A673 (cell line): ENCODE results near the gene ACVR1B. TPM values are rescaled to one million over a fixed set of nuclear protein-coding genes. Genes with fewer than 3 reads are reported as not detected.

Source experiments
- BruUV-seq: library from RNA; stranded (reverse); fragments of 400-500 nt; replicated peaks from 2 replicates; lab custom pipeline; 2021; lab: Mats Ljungman, UMichigan
- CTCF ChIA-PET: fragments of 300-600 bp; sonication (Branson Sonifier 250); formaldehyde crosslinking; loops from one replicate; lab custom pipeline; 2022; ENCODE audit warnings: antibody characterized with exemption; lab: Charles Lee
- POLR2A ChIA-PET: fragments of 300-600 bp; sonication (Branson Sonifier 250); formaldehyde crosslinking; loops from one replicate; lab custom pipeline; 2022; ENCODE audit warnings: antibody characterized with exemption; ENCODE audit not compliant: low non-redundant PET; lab: Charles Lee
- DNase-seq: peaks from one replicate; pipeline ENCODE4 v3.0.0-alpha.2; 2015; ENCODE audit warnings: low spot score
- H3K27ac ChIP-seq: fragments of 200-600 bp; sonication (generic); 2 replicates; pipeline ENCODE4 v1.5.1; 2016; ENCODE audit warnings: mixed run types, low read depth, mild to moderate bottlenecking, mixed read lengths, antibody characterized with exemption, low read length; ENCODE audit not compliant: poor library complexity, severe bottlenecking
- H3K27me3 ChIP-seq: fragments of 200-600 bp; sonication (generic); replicated peaks from 2 replicates; pipeline ENCODE4 v1.6.1; 2017; ENCODE audit warnings: mixed run types, low read depth, mild to moderate bottlenecking, mixed read lengths, antibody characterized with exemption, low read length; ENCODE audit not compliant: insufficient read depth, poor library complexity
- H3K36me3 ChIP-seq: fragments of 200-600 bp; sonication (generic); 2 replicates; pipeline ENCODE4 v1.6.1; 2016; ENCODE audit warnings: mixed run types, mild to moderate bottlenecking, mixed read lengths, antibody characterized with exemption, low read length; ENCODE audit not compliant: insufficient read depth, poor library complexity, severe bottlenecking
- H3K4me1 ChIP-seq: fragments of 200-600 bp; sonication (generic); 2 replicates; pipeline ENCODE4 v1.6.1; 2017; ENCODE audit warnings: mixed run types, mild to moderate bottlenecking, mixed read lengths, antibody characterized with exemption, low read length; ENCODE audit not compliant: insufficient read depth, poor library complexity, severe bottlenecking
- H3K4me3 ChIP-seq: fragments of 200-600 bp; sonication (generic); 2 replicates; pipeline ENCODE4 v1.5.1; 2016; ENCODE audit warnings: low read depth, mixed run types, mild to moderate bottlenecking, mixed read lengths, low read length; ENCODE audit not compliant: poor library complexity, severe bottlenecking
- H3K9me3 ChIP-seq: fragments of 200-600 bp; sonication (generic); 2 replicates; pipeline ENCODE4 v1.6.1; 2016; ENCODE audit warnings: mixed run types, low read depth, mild to moderate bottlenecking, mixed read lengths, antibody characterized with exemption, low read length; ENCODE audit not compliant: poor library complexity, severe bottlenecking
- EZH2 ChIP-seq: fragments of 200-600 bp; sonication (generic); IDR thresholded peaks from 2 replicates; pipeline ENCODE4 v1.6.1; 2017; ENCODE audit warnings: borderline replicate concordance, low read depth, mild to moderate bottlenecking, mixed read lengths, antibody characterized with exemption, low read length; ENCODE audit not compliant: poor library complexity, severe bottlenecking
- intact Hi-C: fragments of 100-400 bp; cut with micrococcal nuclease; formaldehyde crosslinking; loops from one replicate; pipeline ENCODE4 v1.10.0; 2022; ENCODE audit not compliant: unreplicated experiment
- total RNA-seq: library from RNA; stranded (reverse); gene quantifications from 2 replicates; pipeline ENCODE4 v1.2.3, GENCODE V29; 2021
- TF ChIP-seq, protein P1 (sequence below): fragments of 300-800, 200-600 bp; sonication (generic); conservative IDR thresholded peaks from 2 replicates; pipeline ENCODE4 v1.5.1; 2017; ENCODE audit warnings: low read depth, mild to moderate bottlenecking, antibody characterized with exemption, low read length, moderate library complexity, mixed read lengths

Gene ACVR1B
- total RNA-seq, 1 experiment from 2014 or later = 27.4 TPM

DNA sequence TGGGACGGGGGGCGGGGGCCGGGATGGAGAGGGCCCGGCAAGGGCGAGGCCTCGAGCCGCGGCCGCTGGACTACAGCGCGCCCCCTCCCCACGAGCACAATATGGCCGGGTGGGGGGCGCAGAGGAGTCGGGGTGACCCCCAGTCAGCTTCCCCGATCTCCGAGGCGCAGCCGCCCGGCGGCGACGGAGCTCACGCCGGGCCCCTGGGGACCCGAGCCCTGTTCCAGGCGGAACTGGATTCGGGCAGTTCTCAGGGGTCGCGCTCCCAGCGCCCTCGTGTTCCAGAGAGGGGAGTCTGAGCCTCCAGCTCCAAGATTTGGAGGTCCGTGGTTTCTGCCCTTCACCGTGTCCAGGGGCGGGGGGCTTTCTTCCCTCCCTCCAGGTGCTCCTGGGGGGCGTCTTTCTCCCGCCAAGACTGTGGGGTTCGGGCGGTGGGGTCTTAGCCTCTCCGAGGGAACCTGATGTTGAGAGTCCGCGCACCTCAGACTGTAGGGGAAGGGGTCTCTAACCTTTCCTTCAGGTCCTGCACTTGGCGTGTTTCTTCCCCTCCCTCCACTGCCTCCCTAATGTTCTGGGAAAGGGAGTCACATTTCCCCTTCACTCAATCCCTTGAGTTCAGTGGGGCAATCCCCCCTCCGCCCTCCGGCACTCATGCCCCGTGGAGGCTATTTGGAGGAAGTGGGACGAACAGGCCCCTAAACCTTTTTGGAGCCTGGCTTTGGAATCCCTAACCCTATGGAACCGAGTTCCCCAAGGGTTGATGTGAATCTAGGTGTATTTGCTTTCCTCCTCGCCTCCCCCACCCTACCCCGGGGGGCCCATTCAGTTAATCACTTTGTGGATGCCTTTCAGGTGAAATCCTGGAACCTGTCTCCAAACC is 584 bp downstream of the ACVR1B start:
- peak overlapping the region; percentile 96 for H3K4me3 ChIP-seq
- DNase-seq = no peak
- TF ChIP-seq, protein P1, sequence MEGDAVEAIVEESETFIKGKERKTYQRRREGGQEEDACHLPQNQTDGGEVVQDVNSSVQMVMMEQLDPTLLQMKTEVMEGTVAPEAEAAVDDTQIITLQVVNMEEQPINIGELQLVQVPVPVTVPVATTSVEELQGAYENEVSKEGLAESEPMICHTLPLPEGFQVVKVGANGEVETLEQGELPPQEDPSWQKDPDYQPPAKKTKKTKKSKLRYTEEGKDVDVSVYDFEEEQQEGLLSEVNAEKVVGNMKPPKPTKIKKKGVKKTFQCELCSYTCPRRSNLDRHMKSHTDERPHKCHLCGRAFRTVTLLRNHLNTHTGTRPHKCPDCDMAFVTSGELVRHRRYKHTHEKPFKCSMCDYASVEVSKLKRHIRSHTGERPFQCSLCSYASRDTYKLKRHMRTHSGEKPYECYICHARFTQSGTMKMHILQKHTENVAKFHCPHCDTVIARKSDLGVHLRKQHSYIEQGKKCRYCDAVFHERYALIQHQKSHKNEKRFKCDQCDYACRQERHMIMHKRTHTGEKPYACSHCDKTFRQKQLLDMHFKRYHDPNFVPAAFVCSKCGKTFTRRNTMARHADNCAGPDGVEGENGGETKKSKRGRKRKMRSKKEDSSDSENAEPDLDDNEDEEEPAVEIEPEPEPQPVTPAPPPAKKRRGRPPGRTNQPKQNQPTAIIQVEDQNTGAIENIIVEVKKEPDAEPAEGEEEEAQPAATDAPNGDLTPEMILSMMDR = no peak
- TF ChIP-seq EZH2 = no peak
- H3K27me3 ChIP-seq = no peaks in the 10 kb centered on the region
- peaks cover 28% of the 10 kb centered on the region for H3K4me1 ChIP-seq
- H3K36me3 ChIP-seq = no peaks in the 10 kb centered on the region
- POLR2A ChIA-PET = no interaction called here
- no peaks in the 10 kb centered on the region for H3K9me3 ChIP-seq
- BruUV-seq = no TSS peak
- CTCF ChIA-PET = interaction anchor here (0.9 kb wide), 1 partner anchor 14 kb away, joined by 3 read pairs; no protein-coding TSS in a partner anchor
- peak overlapping the region; percentile 92 for H3K27ac ChIP-seq
- intact Hi-C loops = no loop called here

DNA sequence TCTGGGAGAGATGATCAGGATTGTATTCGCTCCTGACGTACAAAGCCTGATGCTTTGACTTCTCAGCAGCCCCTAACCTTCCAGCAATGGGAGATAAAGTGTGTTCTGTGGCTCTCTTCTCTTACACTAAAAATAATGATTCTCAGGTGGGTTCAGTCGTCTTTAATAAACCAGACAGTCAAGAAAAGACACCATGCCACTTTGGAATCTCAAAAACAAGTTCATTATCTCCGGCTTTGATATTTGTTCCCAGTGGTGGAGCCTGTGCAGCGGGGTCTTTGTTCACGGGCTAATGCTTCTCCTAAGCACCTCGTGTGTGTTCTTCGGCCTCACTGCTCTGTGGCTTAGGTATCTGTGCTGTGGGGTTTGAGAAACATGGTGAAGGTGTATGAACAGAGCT is 1.6 kb downstream of the ACVR1B start:
- Histone ChIP-seq H3K4me3 (peak overlapping the region; percentile 96), H3K36me3 (no peaks in the 10 kb centered on the region), H3K4me1 (peaks cover 28% of the 10 kb centered on the region), H3K27me3 (no peaks in the 10 kb centered on the region), H3K27ac (peak overlapping the region; percentile 27), H3K9me3 (no peaks in the 10 kb centered on the region)
- no peak for DNase-seq
- ChIA-PET CTCF (no interaction called here), POLR2A (no interaction called here)
- no peak for TF ChIP-seq EZH2
- TF ChIP-seq, protein P1 = no peak
- no TSS peak for BruUV-seq
- intact Hi-C loops = no loop called here

DNA sequence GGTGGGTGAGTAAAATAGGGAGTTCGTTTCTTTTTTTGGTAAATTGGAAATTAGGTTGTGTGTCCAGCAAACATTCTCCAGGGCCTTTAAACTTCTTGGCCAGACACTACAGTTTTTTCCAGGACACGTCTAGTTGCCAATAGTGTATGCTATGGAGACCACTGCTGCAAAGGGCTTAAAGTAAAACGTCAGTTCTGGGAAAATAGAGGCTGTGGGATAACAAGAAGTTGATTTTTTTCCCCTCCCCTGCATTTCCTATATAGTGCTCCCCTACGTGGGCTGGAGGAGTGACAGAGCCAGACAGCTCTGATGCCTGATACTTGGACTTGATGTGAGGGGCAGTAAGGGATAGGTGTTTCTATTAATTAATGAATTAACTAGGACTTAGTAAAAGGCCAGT is 2.4 kb downstream of the ACVR1B start:
- Histone ChIP-seq H3K27me3 (no peaks in the 10 kb centered on the region), H3K4me3 (peak overlapping the region; percentile 96), H3K36me3 (no peaks in the 10 kb centered on the region), H3K27ac (no peak overlapping the region), H3K9me3 (no peaks in the 10 kb centered on the region), H3K4me1 (peaks cover 28% of the 10 kb centered on the region)
- TF ChIP-seq, protein P1 = no peak
- no peak for TF ChIP-seq EZH2
- intact Hi-C loops = no loop called here
- no peak for DNase-seq
- BruUV-seq = TSS peak; percentile 43
- ChIA-PET POLR2A (no interaction called here), CTCF (no interaction called here)
